ENCODE data around the gene TPRX2. TPM values are rescaled to one million over a fixed set of nuclear protein-coding genes. Genes with fewer than 3 reads are reported as not detected.
"Not testable (repeated sequence)": the region's sequence is repeated elsewhere in the genome, so short reads cannot be mapped to it uniquely, and the experiment has no call there.

Gene TPRX2
- total RNA-seq, 2 donors from 2014 or later, result not detected

DNA sequence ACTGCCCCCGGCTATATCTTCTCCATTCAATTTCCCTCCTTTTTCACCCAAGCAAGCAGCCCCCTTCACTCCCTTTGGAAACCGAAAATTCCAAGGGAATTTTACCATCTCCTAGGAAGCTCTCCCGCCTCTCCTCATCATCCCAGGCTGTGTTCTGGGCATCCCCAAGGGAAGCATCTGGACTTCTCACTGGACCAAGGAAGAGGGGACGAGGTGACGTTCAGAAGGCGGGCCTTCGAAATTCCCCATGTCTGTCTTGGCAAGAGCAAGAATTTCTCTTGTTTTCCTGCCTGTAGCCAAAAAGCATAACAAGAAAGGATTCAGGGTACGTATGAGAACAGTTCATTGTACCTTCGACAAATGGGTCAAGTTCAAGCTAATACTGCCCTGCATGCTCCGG is 6.1 kb downstream of the TPRX2 start:
- Mint-ChIP-seq H3K36me3 (ENCODE audit: low read depth) (no peaks in the 10 kb centered on the region), H3K9me3 (peaks cover 3% of the 10 kb centered on the region), H3K4me3 (no peak overlapping the region), H3K4me1 (peaks cover 9% of the 10 kb centered on the region), H3K27ac (no peak overlapping the region), H3K27me3 (ENCODE audit: insufficient read depth) (no peaks in the 10 kb centered on the region)
- Histone ChIP-seq H3K9me3 (ENCODE audit: control insufficient read depth, low read length) (no peaks in the 10 kb centered on the region), H3K27ac (ENCODE audit: low read depth, low read length) (no peak overlapping the region), H3K27me3 (ENCODE audit: control insufficient read depth, insufficient read depth, low read length, poor library complexity, severe bottlenecking) (no peaks in the 10 kb centered on the region), H3K4me1 (ENCODE audit: control insufficient read depth, insufficient read depth, low read length) (no peaks in the 10 kb centered on the region), H3K4me3 (ENCODE audit: low read length) (no peak overlapping the region), H3K36me3 (ENCODE audit: control insufficient read depth, insufficient read depth, low read length) (no peaks in the 10 kb centered on the region), H3K9ac (ENCODE audit: extremely low read depth, low read length, poor library complexity, severe bottlenecking) (no peak overlapping the region)
- WGBS, 2 experiments (ENCODE audit: insufficient coverage in 1 of 2, insufficient read length in 1 of 2), result 86 to 90% methylated on average over 8 to 9 of the region's 10 CpGs
- DNase-seq, result no peak
- TF ChIP-seq, protein P1, sequence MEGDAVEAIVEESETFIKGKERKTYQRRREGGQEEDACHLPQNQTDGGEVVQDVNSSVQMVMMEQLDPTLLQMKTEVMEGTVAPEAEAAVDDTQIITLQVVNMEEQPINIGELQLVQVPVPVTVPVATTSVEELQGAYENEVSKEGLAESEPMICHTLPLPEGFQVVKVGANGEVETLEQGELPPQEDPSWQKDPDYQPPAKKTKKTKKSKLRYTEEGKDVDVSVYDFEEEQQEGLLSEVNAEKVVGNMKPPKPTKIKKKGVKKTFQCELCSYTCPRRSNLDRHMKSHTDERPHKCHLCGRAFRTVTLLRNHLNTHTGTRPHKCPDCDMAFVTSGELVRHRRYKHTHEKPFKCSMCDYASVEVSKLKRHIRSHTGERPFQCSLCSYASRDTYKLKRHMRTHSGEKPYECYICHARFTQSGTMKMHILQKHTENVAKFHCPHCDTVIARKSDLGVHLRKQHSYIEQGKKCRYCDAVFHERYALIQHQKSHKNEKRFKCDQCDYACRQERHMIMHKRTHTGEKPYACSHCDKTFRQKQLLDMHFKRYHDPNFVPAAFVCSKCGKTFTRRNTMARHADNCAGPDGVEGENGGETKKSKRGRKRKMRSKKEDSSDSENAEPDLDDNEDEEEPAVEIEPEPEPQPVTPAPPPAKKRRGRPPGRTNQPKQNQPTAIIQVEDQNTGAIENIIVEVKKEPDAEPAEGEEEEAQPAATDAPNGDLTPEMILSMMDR (conservative IDR thresholded peaks at IDR 0.05), result no peak

DNA sequence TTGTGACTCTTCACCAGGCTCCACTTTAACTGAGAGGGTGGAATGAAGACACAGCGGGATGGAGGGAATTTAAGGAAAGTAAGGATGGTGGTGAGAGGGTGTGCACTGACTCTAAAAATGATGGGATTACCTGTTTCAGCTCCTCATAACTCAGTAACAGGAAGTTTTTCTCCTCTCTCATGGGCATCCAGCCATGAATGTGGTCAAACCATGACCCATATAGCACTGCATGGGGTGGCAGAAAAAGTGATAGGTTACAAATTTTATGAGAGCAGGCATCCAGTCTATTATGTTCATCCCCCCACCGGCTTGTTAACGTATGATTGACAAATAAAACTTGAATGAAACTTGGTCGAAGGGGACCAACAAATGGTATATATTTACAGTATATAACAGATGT is 19.9 kb downstream of the TPRX2 start:
- Histone ChIP-seq H3K27me3 (ENCODE audit: control insufficient read depth, insufficient read depth, low read length, poor library complexity, severe bottlenecking) (no peaks in the 10 kb centered on the region), H3K4me3 (ENCODE audit: low read length) (no peak overlapping the region), H3K27ac (ENCODE audit: low read depth, low read length) (no peak overlapping the region), H3K9me3 (ENCODE audit: control insufficient read depth, low read length) (no peaks in the 10 kb centered on the region), H3K4me1 (ENCODE audit: control insufficient read depth, insufficient read depth, low read length) (no peaks in the 10 kb centered on the region), H3K9ac (ENCODE audit: extremely low read depth, low read length, poor library complexity, severe bottlenecking) (no peak overlapping the region), H3K36me3 (ENCODE audit: control insufficient read depth, insufficient read depth, low read length) (no peaks in the 10 kb centered on the region)
- TF ChIP-seq, protein P1 (conservative IDR thresholded peaks at IDR 0.05), result no peak
- H3K27ac Mint-ChIP-seq, result no peak overlapping the region
- 65 to 83% methylated on average over 1 to 4 of the region's 4 CpGs for WGBS, 2 experiments (ENCODE audit: insufficient coverage in 1 of 2, insufficient read length in 1 of 2)
- H3K4me1 Mint-ChIP-seq, result no peaks in the 10 kb centered on the region
- peaks cover 4% of the 10 kb centered on the region for H3K27me3 Mint-ChIP-seq (ENCODE audit: insufficient read depth)
- no peak overlapping the region for H3K4me3 Mint-ChIP-seq
- no peak for DNase-seq
- H3K36me3 Mint-ChIP-seq (ENCODE audit: low read depth), result no peaks in the 10 kb centered on the region
- H3K9me3 Mint-ChIP-seq, result peaks cover 5% of the 10 kb centered on the region

- H3K4me3 ChIP-seq (ENCODE audit: low read length); H3K9me3 Mint-ChIP-seq; H3K27me3 Mint-ChIP-seq (ENCODE audit: insufficient read depth); H3K36me3 ChIP-seq (ENCODE audit: control insufficient read depth, insufficient read depth, low read length); H3K36me3 Mint-ChIP-seq (ENCODE audit: low read depth); H3K9me3 ChIP-seq (ENCODE audit: control insufficient read depth, low read length); H3K27ac ChIP-seq (ENCODE audit: low read depth, low read length); H3K27me3 ChIP-seq (ENCODE audit: control insufficient read depth, insufficient read depth, low read length, poor library complexity, severe bottlenecking); H3K4me1 Mint-ChIP-seq; H3K27ac Mint-ChIP-seq; DNase-seq; H3K4me3 Mint-ChIP-seq; H3K4me1 ChIP-seq (ENCODE audit: control insufficient read depth, insufficient read depth, low read length); H3K9ac ChIP-seq (ENCODE audit: extremely low read depth, low read length, poor library complexity, severe bottlenecking): not testable (repeated sequence)
- 0% methylated on average over 1 of the region's 4 CpGs; no CpG with 5 or more reads in 1 of the 2 experiments for WGBS, 2 experiments (ENCODE audit: insufficient coverage in 1 of 2, insufficient read length in 1 of 2)
Measured at GRCh38 chr19:47879385-47879784, 20.4 kb downstream of the TPRX2 start.

DNA sequence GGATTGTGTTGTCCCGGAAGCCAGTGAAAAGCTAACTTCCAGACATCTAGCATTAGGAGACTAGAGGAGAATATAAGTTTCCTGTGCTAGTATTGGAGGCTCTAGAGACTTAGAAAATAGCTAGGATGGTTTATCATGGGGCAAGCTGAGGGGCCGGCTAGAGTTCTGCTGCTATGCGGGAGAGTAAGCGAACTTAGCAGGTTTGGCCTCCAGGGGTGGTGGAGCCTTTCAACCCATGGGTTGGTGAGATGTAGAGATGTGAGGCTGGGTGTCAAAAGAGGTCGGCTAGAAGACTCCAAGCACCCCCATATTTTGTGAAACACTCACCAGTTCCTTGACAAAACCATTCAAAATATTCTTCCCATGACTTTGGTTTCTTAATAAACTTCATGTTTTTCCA is 22.7 kb downstream of the TPRX2 start:
- Mint-ChIP-seq H3K4me3 (no peak overlapping the region), H3K9me3 (peaks cover 5% of the 10 kb centered on the region), H3K36me3 (ENCODE audit: low read depth) (no peaks in the 10 kb centered on the region), H3K27me3 (ENCODE audit: insufficient read depth) (no peaks in the 10 kb centered on the region), H3K27ac (no peak overlapping the region), H3K4me1 (peaks cover 16% of the 10 kb centered on the region)
- WGBS, 2 experiments (ENCODE audit: insufficient coverage in 1 of 2, insufficient read length in 1 of 2), result 76 to 100% methylated on average over 1 to 4 of the region's 5 CpGs
- Histone ChIP-seq H3K27me3 (ENCODE audit: control insufficient read depth, insufficient read depth, low read length, poor library complexity, severe bottlenecking) (no peaks in the 10 kb centered on the region), H3K4me1 (ENCODE audit: control insufficient read depth, insufficient read depth, low read length) (no peaks in the 10 kb centered on the region), H3K9me3 (ENCODE audit: control insufficient read depth, low read length) (no peaks in the 10 kb centered on the region), H3K9ac (ENCODE audit: extremely low read depth, low read length, poor library complexity, severe bottlenecking) (no peak overlapping the region), H3K4me3 (ENCODE audit: low read length) (no peak overlapping the region), H3K36me3 (ENCODE audit: control insufficient read depth, insufficient read depth, low read length) (no peaks in the 10 kb centered on the region), H3K27ac (ENCODE audit: low read depth, low read length) (no peak overlapping the region)
- TF ChIP-seq, protein P1 (conservative IDR thresholded peaks at IDR 0.05), result peak; percentile 53
- peak; percentile 59 for DNase-seq

All from endodermal cell (in vitro differentiated cells).